Tibial artery (tissue), 4 donors: ENCODE data around the gene CACNA1A.

Experiments used
- DNase-seq, 2 donors: peaks; one replicate each; pipeline ENCODE4 v3.0.0-alpha.2; 2019
- H3K27ac ChIP-seq, 2 donors: fragments of 200-600 bp; sonication (generic) in 1 of 2; 1 replicate in 1 of 2; 2 replicates in 1 of 2; pipeline ENCODE4 v1.5.1; 2018 to 2019; ENCODE audit warnings: mild to moderate bottlenecking in 1 of 2
- H3K27me3 ChIP-seq, 2 donors: fragments of 200-600 bp; sonication (generic) in 1 of 2; one replicate each; pipeline versions ENCODE4 v1.5.1 to v1.6.0; 2016 to 2019
- H3K36me3 ChIP-seq, 3 donors: fragments of 200-600 bp; sonication (generic) in 2 of 3; one replicate each; pipeline ENCODE4 v1.5.1; 2016 to 2019; ENCODE audit warnings: mild to moderate bottlenecking in 2 of 3
- H3K4me1 ChIP-seq, 4 donors: fragments of 200-600 bp; sonication (generic) in 2 of 4; 1 replicate in 3 of 4; 2 replicates in 1 of 4; pipeline ENCODE4 v1.5.1; 2016 to 2019
- H3K4me3 ChIP-seq, 2 donors: fragments of 200-600 bp; sonication (generic) in 1 of 2; 1 replicate in 1 of 2; 2 replicates in 1 of 2; pipeline ENCODE4 v1.5.1; 2018 to 2019; ENCODE audit warnings: mild to moderate bottlenecking in 2 of 2
- H3K9me3 ChIP-seq, 3 donors: fragments of 200-600 bp; sonication (generic) in 1 of 3; one replicate each; pipeline ENCODE4 v1.5.1; 2016 to 2019
- intact Hi-C: fragments of 100-400 bp; cut with DNase I; formaldehyde crosslinking; loops from one replicate; pipeline ENCODE4 v1.15.0; 2023; ENCODE audit warnings: low total_unique reads
- TF ChIP-seq, protein P1 (sequence below), 2 experiments: fragments of 200-600 bp in 1 of 2; fragments of 450-650 bp in 1 of 2; IDR thresholded peaks; one replicate each; pipeline ENCODE4 v1.5.1; 2017 to 2019; ENCODE audit warnings: antibody characterized with exemption in 2 of 2, mild to moderate bottlenecking in 1 of 2, moderate library complexity in 1 of 2

The CACNA1A gene

DNA sequence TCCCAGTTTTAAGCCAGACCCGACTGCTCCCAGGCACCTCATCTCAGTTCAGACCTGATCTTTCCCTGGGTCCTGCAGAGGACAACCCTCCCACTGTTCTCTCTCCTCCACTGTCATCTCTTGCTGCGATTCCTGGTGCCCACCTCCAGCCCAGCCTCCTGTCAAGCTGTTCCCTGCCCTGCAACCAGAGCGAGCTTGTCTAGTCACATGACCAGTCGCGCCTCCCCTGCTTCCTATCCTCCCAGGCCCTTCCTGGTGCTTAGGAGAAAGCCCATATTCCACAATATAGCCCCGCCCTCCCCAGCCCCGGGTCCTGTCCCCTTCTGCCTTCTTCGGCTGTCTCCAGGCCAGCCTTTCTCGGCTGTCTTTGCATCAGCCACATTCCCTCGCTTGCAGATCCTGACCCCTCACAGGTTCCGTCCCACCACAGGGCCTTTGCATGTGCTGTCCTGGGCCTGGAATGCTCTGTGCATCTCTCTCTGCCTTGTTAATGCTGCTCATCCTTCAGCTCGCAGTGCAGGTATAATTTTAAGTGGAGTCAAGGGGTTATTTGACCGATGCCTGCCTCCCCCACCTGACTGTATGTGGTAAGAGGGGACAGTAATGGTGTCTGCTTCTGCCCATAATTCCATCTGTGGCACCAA lies 267.3 kb downstream of the CACNA1A start:
- peaks cover 0 to 20% (median 13%) of the 10 kb centered on the region in 3 donors for H3K9me3 ChIP-seq
- H3K27me3 ChIP-seq, result peaks cover 0 to 52% of the 10 kb centered on the region in 2 donors
- no peaks in the 10 kb centered on the region for H3K4me1 ChIP-seq
- no peak for DNase-seq
- TF ChIP-seq, protein P1, sequence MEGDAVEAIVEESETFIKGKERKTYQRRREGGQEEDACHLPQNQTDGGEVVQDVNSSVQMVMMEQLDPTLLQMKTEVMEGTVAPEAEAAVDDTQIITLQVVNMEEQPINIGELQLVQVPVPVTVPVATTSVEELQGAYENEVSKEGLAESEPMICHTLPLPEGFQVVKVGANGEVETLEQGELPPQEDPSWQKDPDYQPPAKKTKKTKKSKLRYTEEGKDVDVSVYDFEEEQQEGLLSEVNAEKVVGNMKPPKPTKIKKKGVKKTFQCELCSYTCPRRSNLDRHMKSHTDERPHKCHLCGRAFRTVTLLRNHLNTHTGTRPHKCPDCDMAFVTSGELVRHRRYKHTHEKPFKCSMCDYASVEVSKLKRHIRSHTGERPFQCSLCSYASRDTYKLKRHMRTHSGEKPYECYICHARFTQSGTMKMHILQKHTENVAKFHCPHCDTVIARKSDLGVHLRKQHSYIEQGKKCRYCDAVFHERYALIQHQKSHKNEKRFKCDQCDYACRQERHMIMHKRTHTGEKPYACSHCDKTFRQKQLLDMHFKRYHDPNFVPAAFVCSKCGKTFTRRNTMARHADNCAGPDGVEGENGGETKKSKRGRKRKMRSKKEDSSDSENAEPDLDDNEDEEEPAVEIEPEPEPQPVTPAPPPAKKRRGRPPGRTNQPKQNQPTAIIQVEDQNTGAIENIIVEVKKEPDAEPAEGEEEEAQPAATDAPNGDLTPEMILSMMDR (IDR thresholded peaks at IDR 0.05), result no peak
- no peaks in the 10 kb centered on the region for H3K36me3 ChIP-seq
- H3K27ac ChIP-seq, result no peak overlapping the region
- no peak overlapping the region for H3K4me3 ChIP-seq
- intact Hi-C loops, result no loop called here

DNA sequence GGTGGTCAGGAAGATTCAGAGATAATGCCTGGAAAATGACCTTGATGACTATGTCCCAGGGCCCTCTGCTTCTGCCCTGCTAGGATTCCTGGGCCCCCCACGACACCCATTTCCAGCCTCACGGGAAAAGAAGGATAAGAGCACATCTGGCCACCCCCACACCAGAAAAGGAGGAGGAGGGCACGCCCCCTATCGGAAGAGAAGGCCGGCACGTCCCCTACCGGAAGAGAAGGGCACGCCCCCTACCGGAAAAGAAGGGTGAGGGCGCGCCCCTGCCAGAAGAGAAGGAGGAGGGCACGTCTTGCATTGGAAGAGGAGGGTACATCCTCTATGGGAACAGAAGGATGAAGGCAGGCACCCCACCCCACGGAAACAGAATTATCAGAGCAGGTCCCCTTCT lies 271.8 kb downstream of the CACNA1A start:
- no peak overlapping the region for H3K27ac ChIP-seq
- peaks cover 0 to 48% of the 10 kb centered on the region in 2 donors for H3K27me3 ChIP-seq
- H3K36me3 ChIP-seq, result no peaks in the 10 kb centered on the region
- TF ChIP-seq, protein P1 (IDR thresholded peaks at IDR 0.05), result peak; percentile 48 to 54
- DNase-seq, result peak in 1 of 2 donors; percentile 26
- H3K9me3 ChIP-seq, result peaks cover 0 to 20% (median 13%) of the 10 kb centered on the region in 3 donors
- intact Hi-C loops, result no loop called here
- H3K4me1 ChIP-seq, result no peaks in the 10 kb centered on the region
- no peak overlapping the region for H3K4me3 ChIP-seq

DNA sequence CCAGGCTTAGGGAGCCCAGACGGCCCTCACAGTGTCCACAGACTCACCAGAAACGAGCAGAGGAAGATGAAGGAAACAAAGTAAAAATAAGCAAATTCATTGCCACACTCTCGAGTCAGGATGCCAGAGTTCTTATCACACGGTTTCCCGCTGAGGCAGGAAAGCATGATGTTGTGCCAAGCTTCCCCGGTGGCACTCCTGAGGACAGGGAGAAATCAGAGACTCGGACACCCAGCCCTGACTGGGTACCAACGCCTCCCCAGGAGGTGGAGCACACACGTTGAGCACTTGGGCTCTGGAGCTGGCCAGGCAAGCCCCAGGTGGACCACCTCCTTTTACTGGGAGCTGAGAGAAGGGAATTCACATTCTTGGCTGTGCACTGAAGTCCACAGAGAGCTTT lies 274.6 kb downstream of the CACNA1A start:
- H3K4me3 ChIP-seq, result no peak overlapping the region
- H3K4me1 ChIP-seq, result no peaks in the 10 kb centered on the region
- no peak overlapping the region for H3K27ac ChIP-seq
- intact Hi-C loops, result no loop called here
- DNase-seq, result no peak
- TF ChIP-seq, protein P1 (IDR thresholded peaks at IDR 0.05), result no peak
- no peaks in the 10 kb centered on the region for H3K36me3 ChIP-seq
- H3K9me3 ChIP-seq, result peaks cover 0 to 18% (median 13%) of the 10 kb centered on the region in 3 donors
- peaks cover 0 to 35% of the 10 kb centered on the region in 2 donors for H3K27me3 ChIP-seq

DNA sequence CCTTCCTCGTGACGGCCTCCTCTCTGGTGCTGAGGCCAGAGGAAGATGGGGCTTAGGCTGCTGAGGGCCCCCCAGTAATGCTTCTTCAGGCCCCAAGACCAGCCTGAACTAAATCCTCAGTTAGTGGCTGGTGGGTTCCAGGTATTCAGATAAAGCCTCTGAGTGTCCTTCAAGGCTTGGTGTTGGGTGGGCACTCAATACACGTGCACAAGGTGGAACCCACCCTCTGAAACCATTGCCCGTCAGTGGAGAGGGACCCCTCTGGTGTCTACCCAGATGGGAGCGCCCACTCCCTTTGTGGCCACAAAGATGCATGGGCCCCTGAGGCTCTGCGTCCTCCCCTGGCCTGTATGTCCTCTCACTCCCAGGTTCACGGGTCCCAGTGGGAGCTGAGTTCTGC lies 277.0 kb downstream of the CACNA1A start:
- Histone ChIP-seq H3K4me1 (no peaks in the 10 kb centered on the region), H3K27ac (no peak overlapping the region), H3K9me3 (no peaks in the 10 kb centered on the region), H3K4me3 (no peak overlapping the region), H3K36me3 (no peaks in the 10 kb centered on the region), H3K27me3 (peaks cover 0 to 39% of the 10 kb centered on the region in 2 donors)
- intact Hi-C loops, result no loop called here
- no peak for DNase-seq
- TF ChIP-seq, protein P1 (IDR thresholded peaks at IDR 0.05), result no peak

DNA sequence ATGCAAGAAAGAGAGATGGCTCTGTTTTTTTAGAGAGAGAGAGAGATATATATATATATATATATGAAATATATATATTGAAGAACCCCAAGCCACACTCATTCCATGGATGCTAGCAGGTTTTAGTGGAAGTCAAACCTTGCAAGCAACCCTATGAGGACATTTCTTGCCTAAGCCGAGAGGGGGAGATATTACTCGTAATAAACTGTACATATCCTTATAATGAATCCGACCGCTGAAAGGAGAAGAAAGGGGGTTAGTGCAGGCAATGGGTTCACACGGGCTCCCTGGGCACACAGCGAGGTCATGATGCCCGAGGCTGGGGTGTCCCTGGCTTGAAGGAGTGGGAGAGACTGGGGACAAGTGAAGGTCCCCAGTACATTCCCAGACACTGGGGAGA lies 277.7 kb downstream of the CACNA1A start:
- Histone ChIP-seq H3K27ac (no peak overlapping the region), H3K4me1 (no peaks in the 10 kb centered on the region), H3K9me3 (no peaks in the 10 kb centered on the region), H3K4me3 (no peak overlapping the region), H3K27me3 (peaks cover 0 to 39% of the 10 kb centered on the region in 2 donors), H3K36me3 (no peaks in the 10 kb centered on the region)
- TF ChIP-seq, protein P1 (IDR thresholded peaks at IDR 0.05), result no peak
- DNase-seq, result no peak
- intact Hi-C loops, result no loop called here
